IPS-15b (cell line): ENCODE results near the gene PIGU.

Experiments
- H3K27me3 ChIP-seq: one replicate; pipeline ENCODE4 v1.6.1; 2013; ENCODE audit warnings: low read length; ENCODE audit not compliant: control insufficient read depth, insufficient read depth
- H3K36me3 ChIP-seq: one replicate; pipeline ENCODE4 v1.6.1; 2013; ENCODE audit warnings: low read length; ENCODE audit not compliant: control insufficient read depth, insufficient read depth
- H3K4me1 ChIP-seq: one replicate; pipeline ENCODE4 v1.6.1; 2013; ENCODE audit warnings: mild to moderate bottlenecking, low read length; ENCODE audit not compliant: control insufficient read depth, insufficient read depth
- H3K4me3 ChIP-seq: one replicate; pipeline ENCODE4 v1.5.1; 2013; ENCODE audit warnings: low read depth, low read length
- H3K9ac ChIP-seq: one replicate; pipeline ENCODE4 v1.6.1; 2013; ENCODE audit warnings: low read depth, mild to moderate bottlenecking, low read length
- H3K9me3 ChIP-seq: one replicate; pipeline ENCODE4 v1.6.1; 2013; ENCODE audit warnings: mild to moderate bottlenecking, low read length; ENCODE audit not compliant: control insufficient read depth, insufficient read depth

PIGU gene

DNA sequence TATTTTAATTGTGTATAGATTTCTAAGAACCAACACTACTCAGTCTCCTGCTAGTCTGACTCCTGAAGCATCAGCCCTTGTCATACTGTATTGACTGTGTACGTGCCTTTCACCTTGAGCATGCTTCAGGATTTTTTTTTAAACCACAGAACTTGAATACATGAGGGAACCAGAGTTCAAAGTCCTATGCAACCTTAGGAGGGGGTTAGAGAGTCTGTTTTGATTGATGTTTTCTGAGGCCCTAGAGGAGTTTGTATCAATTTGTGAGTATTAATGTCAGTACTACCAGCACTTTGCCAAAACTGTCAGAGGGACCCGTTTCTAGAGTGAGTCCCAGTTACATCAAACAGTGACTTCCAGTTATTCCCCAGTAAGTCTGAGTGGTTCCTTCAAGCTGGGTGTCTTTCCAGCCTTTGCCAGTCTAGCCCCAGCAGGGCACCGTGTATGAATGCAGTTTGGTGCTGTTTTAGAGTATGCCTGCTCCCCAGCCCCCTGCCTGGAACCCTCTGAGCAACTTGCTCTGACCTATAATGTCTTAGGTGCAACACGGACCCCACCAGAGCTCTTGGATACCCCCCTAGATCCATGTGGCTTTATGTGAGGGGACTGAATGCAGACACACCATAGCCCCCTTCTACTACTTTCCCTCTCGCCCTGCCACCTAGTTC lies 35.8 kb upstream of the PIGU start:
- no peak overlapping the region for H3K9ac ChIP-seq
- H3K27me3 ChIP-seq = peaks cover 13% of the 10 kb centered on the region
- no peak overlapping the region for H3K4me3 ChIP-seq
- peaks cover 3% of the 10 kb centered on the region for H3K36me3 ChIP-seq
- H3K4me1 ChIP-seq = peaks cover 6% of the 10 kb centered on the region
- H3K9me3 ChIP-seq = no peaks in the 10 kb centered on the region

DNA sequence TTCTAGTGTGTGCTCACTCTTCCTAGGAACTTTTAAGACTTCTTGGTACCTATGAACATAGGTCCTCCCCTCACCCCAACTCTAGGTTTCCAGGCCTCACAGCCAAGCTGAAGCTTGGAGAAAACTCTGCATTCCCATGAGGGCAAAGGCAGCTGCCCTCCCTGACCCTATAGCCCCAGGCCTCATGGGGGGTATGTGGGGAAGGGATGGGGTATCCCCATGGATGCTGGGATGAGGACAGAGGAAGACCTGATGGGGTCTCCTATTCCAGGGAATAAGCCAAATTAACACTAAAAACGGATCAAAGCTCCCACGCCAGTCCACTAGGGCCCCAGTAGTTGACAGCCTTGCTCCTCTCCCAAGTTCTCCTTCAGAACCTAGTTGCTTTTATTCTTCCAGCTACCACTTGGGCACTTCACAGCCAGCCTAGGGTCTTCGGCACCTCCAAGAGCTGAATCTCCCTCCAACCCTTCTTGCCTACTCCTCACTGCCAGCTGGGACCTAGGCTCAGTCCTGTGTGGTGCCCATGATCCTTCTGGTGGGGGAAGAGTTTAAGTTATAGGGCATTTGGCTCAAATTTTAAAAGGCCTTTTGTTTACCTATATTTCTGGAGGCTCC lies 35.0 kb upstream of the PIGU start:
- Histone ChIP-seq H3K9me3 (no peaks in the 10 kb centered on the region), H3K27me3 (peaks cover 13% of the 10 kb centered on the region), H3K36me3 (peaks cover 3% of the 10 kb centered on the region), H3K4me1 (peaks cover 6% of the 10 kb centered on the region), H3K9ac (no peak overlapping the region), H3K4me3 (no peak overlapping the region)

DNA sequence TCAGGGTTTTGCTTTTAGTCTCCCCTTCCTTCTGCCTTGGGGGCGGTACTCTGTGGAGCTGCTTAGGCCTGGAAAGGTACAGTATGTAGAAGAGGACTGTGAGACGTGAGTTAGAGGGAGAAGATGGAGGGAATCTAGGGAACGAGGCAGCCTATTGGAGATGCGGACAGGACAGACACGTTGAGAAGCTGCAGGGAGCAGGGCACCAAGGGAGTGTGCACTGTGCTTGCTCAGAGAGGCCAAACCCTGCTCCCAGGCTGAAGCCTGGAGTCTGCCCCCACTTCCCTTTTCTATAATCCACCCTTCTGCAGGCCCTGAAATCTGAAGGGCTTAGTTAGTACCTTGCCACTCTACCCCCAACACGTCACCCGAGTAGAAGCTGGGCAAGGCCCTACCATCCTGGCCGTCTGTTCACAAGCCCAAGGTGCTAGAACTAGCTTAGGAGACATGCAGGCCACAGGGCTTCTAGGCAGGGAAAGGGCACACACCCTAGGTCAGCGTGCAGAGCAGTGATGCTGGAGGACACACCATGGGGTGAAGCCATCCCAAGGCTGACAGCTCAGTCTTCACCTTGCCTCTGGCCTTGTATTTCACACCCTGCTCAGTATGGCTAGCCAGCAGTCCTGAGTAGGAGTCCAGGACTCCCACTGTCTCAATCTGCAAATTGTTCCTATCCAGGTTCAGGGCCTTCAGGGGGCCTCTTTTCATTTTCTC lies 34.1 kb upstream of the PIGU start:
- Histone ChIP-seq H3K36me3 (peaks cover 3% of the 10 kb centered on the region), H3K4me3 (no peak overlapping the region), H3K4me1 (peaks cover 6% of the 10 kb centered on the region), H3K9me3 (no peaks in the 10 kb centered on the region), H3K9ac (no peak overlapping the region), H3K27me3 (peaks cover 13% of the 10 kb centered on the region)

DNA sequence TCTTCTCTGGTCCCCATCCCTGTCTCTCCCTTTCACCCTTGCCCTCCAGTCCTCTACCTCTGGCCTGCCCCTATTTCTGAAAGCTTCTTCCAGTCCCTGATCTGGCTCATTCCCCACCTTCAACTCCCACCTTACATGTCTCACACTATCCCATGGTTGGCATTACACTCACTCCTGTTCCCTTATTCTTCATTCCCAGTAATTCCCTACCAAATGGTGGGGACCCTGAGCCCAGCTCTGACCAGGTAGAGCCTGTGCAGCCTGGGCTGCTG lies 33.6 kb upstream of the PIGU start:
- Histone ChIP-seq H3K9me3 (no peaks in the 10 kb centered on the region), H3K27me3 (peaks cover 13% of the 10 kb centered on the region), H3K4me1 (peaks cover 6% of the 10 kb centered on the region), H3K9ac (peak overlapping the region; percentile 41), H3K4me3 (peak overlapping the region; percentile 82), H3K36me3 (peaks cover 3% of the 10 kb centered on the region)

DNA sequence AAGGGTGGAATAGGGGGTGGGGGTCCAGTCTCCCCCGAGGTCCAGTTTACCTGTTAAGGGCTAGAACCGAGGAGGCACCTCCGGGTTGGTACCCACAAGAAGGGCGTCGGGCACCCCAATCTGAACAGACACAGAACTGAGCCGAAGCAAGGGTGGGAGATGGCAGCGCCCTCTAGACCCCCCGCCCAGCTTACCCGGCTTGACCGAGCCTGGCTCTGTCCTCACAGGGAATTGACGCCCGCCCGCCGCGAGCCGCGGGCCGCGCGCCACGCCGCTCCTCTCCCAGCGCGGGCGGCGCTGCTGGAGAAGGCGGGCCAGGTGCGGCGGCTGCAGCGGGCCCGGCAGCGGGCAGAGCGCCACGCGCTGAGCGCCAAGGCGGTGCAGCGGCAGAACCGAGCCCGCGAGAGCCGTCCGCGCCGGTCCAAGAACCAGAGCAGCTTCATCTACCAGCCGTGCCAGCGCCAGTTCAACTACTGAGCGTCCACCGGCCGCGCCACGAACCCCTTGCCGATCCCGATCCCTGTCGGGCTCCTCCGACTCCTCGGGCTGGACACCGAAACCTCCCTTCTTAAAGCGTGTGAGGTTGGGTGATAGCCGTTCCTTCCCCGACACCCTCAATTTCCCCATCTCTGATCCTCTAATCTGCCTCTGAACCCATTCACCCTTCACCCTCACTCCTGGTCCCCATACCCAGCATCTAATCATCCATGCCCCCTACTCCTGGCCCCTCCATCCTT lies 33.1 kb upstream of the PIGU start:
- peak overlapping the region; percentile 82 for H3K4me3 ChIP-seq
- peaks cover 11% of the 10 kb centered on the region for H3K4me1 ChIP-seq
- no peaks in the 10 kb centered on the region for H3K9me3 ChIP-seq
- peak overlapping the region; percentile 70 for H3K9ac ChIP-seq
- H3K36me3 ChIP-seq = peaks cover 3% of the 10 kb centered on the region
- peaks cover 13% of the 10 kb centered on the region for H3K27me3 ChIP-seq

DNA sequence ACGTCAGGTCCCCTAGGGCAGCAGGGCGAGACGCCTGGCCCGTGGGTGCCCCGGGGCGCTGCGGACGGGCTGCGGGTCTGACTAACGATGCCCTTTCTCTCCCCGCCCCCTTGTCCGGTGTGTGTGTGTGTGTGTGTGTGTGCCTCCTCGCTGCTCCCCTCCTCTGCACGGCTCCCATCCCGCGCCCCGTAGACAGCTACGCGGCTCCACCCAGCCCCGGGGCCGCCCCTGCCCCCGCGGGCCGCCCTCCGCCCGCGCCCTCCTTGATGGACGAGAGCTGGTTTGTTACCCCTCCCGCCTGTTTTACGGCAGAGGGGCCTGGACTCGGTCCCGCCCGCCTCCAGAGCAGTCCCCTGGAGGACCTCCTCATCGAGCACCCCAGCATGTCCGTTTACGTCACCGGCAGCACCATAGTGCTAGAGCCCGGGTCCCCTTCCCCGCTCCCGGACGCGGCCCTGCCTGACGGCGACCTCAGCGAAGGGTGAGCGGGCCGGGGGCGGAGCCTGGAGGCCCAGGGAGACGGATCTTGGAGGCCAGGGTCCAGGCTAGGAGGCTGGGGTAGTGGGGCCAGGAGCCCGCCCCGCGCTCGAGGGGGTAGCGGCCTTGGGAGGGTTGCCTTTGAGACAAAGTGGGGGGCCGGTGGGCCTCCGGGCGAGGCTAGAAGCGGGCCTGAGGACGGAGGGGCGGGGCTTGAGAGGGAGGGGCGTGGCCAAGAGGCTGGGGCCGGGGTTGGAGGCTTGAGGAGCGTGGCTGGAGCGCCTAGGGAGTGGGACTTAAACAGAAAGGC lies 32.3 kb upstream of the PIGU start:
- peak overlapping the region; percentile 70 for H3K9ac ChIP-seq

DNA sequence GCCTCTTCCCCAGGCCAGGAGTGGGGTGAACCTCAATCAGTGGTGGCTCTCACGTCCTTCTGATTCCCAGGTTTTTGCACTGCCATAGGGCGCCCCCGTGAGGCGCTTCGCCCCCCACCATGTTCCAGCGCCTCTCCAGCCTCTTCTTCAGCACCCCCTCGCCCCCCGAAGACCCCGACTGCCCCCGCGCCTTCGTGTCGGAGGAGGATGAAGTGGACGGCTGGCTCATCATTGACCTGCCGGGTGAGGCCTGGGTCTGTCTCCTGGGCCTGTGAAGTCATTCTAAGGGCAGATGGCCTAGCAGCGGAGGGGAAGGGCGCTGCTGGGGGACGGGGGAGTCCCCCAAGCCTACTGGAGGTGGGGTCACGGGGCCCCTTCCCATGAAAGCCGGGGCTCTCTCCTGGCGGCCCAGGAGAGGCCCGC lies 31.7 kb upstream of the PIGU start:
- Histone ChIP-seq H3K9ac (peak overlapping the region; percentile 70), H3K4me1 (peaks cover 14% of the 10 kb centered on the region), H3K4me3 (peak overlapping the region; percentile 82), H3K9me3 (no peaks in the 10 kb centered on the region), H3K36me3 (peaks cover 3% of the 10 kb centered on the region), H3K27me3 (peaks cover 13% of the 10 kb centered on the region)

More for the DNA sequence above, 32.3 kb upstream of the PIGU start:
- peaks cover 14% of the 10 kb centered on the region for H3K4me1 ChIP-seq
- H3K9me3 ChIP-seq = no peaks in the 10 kb centered on the region
- H3K4me3 ChIP-seq = peak overlapping the region; percentile 82
- peaks cover 13% of the 10 kb centered on the region for H3K27me3 ChIP-seq
- peaks cover 3% of the 10 kb centered on the region for H3K36me3 ChIP-seq

DNA sequence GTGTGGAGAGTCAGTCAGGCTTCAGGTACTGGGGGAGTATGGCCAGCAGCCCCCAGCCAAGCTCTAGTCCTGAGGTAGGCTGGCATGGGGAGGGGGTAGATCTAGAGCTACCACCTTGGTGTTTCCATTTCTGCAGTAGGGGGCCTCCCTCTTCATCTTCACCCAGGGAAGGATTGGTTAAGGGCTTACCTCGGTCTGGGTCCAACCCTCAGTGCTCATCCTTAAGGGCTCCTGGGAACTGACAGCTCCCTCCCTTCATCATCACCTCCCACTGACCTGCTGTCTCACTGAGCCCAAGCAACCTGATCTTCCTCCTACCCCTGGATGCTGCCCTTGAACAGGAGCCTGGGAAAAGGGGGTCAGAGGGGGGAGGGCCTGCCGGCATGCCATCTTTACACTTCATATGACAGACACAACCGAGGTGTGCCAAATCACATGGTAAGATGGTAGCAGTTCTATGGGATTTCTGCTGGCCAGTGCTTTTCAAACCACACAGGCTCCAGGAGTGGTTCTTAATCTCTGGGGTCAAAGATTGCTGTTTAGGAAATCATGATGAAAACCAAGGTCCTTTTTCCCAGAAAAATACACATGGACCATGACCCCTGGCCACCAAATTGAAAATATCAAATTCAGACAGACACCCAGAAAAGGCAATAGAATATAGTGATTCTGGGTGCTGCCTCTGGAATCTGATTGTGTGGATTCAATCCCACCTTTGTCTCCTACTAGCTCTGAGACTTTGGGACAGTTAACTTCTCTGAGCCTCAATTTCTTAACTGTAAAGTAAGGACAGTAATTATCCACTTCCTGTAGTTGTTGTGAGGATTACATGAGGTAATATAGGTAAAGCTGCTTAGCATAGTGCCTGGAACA lies 30.3 kb upstream of the PIGU start:
- Histone ChIP-seq H3K4me1 (peaks cover 14% of the 10 kb centered on the region), H3K36me3 (peaks cover 3% of the 10 kb centered on the region), H3K9me3 (no peaks in the 10 kb centered on the region), H3K27me3 (peaks cover 23% of the 10 kb centered on the region), H3K9ac (no peak overlapping the region), H3K4me3 (no peak overlapping the region)

DNA sequence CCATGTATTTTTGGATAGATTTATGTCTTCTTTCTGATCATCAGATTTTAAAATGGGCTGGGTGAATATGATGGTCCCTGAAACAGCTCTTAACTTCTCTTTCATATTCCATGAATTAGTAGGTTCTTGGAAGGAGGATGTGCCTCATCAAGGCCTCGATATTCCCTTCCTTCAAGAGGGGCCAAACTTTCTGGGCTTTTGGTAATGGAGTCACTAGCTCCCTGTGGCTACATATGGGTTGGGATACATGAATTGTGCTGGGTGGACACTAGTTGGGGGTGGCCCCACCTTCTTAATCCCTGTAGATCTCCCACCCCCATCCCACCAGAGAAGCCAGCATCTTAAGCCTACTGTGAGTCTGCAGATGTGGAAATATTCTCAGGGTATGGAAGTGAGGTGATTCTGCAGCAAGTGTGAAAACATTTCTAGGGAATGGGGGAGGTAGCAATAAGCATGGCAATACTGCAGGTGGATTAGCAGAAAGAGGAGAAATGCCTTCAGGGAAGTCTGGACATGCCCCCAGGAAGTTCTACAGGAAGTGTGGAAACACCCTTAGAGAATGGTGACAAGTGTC lies 29.5 kb upstream of the PIGU start:
- no peak overlapping the region for H3K9ac ChIP-seq
- H3K4me1 ChIP-seq = peaks cover 14% of the 10 kb centered on the region
- H3K9me3 ChIP-seq = no peaks in the 10 kb centered on the region
- peaks cover 3% of the 10 kb centered on the region for H3K36me3 ChIP-seq
- peaks cover 27% of the 10 kb centered on the region for H3K27me3 ChIP-seq
- no peak overlapping the region for H3K4me3 ChIP-seq

DNA sequence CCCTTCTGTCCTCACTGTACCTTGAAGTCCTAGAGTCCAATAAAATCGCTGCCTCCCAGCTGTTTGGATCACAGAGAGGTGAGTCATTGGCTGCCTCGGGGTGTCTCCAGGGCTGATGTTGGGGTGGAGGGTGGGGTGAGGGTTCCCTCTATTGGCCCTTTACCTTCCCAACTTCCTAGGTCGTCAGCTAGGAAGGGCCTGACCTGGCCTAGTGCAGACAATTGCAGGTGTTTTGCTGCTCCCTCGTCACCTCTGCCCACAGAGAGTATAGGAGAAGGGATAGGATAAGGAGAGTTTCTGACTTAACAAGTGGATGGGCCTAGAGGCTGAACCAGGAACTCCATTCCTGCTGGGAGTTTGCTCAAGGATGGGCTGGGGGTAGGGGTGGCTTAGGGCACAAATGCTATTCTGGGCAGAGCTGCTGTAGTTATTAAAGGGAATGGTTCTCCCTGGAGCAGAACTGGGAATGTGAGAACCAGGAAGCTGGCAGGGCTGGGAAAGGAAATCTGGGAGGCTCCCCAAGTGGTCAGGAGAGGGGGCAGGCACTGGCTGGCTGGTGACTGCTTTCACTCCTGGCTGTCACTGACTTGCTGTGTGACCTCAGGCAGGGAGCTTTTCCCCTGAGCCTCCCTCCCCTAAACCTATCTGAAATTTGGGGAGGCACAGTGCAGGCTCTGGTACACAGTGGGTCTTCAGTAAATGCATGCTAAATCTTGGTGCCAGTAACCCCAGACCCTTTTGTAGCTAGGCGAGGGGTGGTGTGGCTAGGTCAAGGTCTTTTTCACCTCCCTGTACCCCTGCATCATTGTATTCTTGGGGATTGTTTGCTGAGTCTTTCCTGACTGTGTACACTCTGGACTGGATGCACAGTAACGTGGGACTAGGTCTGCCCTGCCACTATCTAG lies 28.8 kb upstream of the PIGU start:
- Histone ChIP-seq H3K9ac (peak overlapping the region; percentile 60), H3K9me3 (no peaks in the 10 kb centered on the region), H3K36me3 (peaks cover 3% of the 10 kb centered on the region), H3K4me3 (peak overlapping the region; percentile 72), H3K27me3 (peaks cover 20% of the 10 kb centered on the region), H3K4me1 (peaks cover 14% of the 10 kb centered on the region)
